BJ (cell line): ENCODE data around the gene ANKRD13B. TPM values are rescaled to one million over a fixed set of nuclear protein-coding genes. Genes with fewer than 3 reads are reported as not detected.

Experiments used
- CTCF ChIA-PET: fragments of 350-600 bp; formaldehyde crosslinking; extraction: SDS; loops from one replicate; lab custom pipeline; 2021; ENCODE audit warnings: antibody characterized with exemption, inconsistent platforms; lab: Yijun Ruan, JAX
- POLR2A ChIA-PET: fragments of 300-600 bp; sonication (Branson Sonifier 250); formaldehyde crosslinking; extraction: SDS; loops from one replicate; lab custom pipeline; 2021; ENCODE audit warnings: antibody characterized with exemption; lab: Charles Lee
- DNase-seq: peaks from one replicate; pipeline ENCODE4 v3.0.0-alpha.2; 2011; ENCODE audit warnings: low read depth
- H3K27me3 ChIP-seq: 2 replicates; pipeline ENCODE4 v1.6.0; 2011; ENCODE audit warnings: low read length; ENCODE audit not compliant: control insufficient read depth, insufficient read depth
- H3K36me3 ChIP-seq: 2 replicates; pipeline ENCODE4 v1.5.1; 2011; ENCODE audit warnings: low read length; ENCODE audit not compliant: control insufficient read depth, insufficient read depth
- H3K4me3 ChIP-seq: 2 replicates; pipeline ENCODE4 v1.5.1; 2011; ENCODE audit warnings: low read depth, mild to moderate bottlenecking, control low read depth, low read length
- polyA plus RNA-seq: library from polyadenylated mRNA; depleted of rRNA; stranded (reverse); fragments of >200 nt; gene quantifications from 2 replicates; pipeline ENCODE4 v1.2.3, GENCODE V29; 2011
- TF ChIP-seq, protein P1 (sequence below): IDR thresholded peaks from 2 replicates; pipeline ENCODE4 v1.5.1; 2011; ENCODE audit warnings: low read depth, mild to moderate bottlenecking, control low read depth, inconsistent platforms, low read length, moderate library complexity; ENCODE audit not compliant: insufficient read depth

Gene ANKRD13B
- polyA plus RNA-seq, 1 experiment, result 3.1 TPM

DNA sequence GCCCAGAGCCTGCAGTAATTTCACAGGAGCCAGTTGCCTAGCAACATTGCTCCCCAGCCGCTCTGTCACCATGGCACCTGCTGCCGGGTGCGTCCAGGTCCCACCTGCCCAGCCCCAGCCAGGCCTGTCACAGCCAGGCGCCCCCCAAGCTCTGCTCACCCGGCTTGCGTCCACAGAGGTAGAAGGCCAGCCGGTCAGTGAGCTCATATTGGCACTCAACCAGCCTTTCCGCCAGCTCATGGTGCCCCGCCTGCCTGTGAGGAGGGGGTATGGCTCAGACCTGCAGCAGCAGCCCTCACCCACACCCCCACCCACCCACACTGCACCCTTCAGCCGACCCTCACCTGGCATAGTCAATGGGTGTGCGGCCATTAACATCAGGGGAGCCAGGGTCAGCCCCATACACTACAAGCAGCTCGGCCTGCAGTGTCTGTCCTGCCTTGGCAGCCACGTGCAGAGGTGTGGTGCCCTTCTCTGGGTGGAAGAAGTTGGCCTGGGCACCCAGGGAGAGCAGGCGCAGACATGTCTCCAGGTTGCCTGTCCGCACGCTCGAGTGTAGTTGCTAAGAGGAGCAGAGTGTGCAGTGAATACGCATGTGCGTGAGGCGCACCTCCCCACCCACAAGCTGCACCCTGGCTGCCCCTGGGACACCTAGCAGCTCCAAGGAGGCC, 11.2 kb upstream of the ANKRD13B start:
- DNase-seq, result no peak
- CTCF ChIA-PET, result interaction anchor here (0.6 to 5.6 kb wide), 14 partner anchors 10 to 512 kb away, joined by 3 to 61 read pairs (median 4); partner anchors contain the start of genes ANKRD13B and TAOK1
- TF ChIP-seq, protein P1, sequence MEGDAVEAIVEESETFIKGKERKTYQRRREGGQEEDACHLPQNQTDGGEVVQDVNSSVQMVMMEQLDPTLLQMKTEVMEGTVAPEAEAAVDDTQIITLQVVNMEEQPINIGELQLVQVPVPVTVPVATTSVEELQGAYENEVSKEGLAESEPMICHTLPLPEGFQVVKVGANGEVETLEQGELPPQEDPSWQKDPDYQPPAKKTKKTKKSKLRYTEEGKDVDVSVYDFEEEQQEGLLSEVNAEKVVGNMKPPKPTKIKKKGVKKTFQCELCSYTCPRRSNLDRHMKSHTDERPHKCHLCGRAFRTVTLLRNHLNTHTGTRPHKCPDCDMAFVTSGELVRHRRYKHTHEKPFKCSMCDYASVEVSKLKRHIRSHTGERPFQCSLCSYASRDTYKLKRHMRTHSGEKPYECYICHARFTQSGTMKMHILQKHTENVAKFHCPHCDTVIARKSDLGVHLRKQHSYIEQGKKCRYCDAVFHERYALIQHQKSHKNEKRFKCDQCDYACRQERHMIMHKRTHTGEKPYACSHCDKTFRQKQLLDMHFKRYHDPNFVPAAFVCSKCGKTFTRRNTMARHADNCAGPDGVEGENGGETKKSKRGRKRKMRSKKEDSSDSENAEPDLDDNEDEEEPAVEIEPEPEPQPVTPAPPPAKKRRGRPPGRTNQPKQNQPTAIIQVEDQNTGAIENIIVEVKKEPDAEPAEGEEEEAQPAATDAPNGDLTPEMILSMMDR, result no peak
- no peak overlapping the region for H3K4me3 ChIP-seq
- H3K27me3 ChIP-seq, result no peaks in the 10 kb centered on the region
- POLR2A ChIA-PET, result no interaction called here
- H3K36me3 ChIP-seq, result peaks cover 25% of the 10 kb centered on the region

GRCh38 chr17:29582254-29582765, 10.6 kb upstream of the ANKRD13B start:
- ChIA-PET CTCF (interaction anchor here (0.6 to 5.6 kb wide), 8 partner anchors 10 to 511 kb away, joined by 3 to 61 read pairs (median 6); partner anchors contain the start of genes ANKRD13B and TAOK1), POLR2A (no interaction called here)
- TF ChIP-seq, protein P1, result no peak

DNA sequence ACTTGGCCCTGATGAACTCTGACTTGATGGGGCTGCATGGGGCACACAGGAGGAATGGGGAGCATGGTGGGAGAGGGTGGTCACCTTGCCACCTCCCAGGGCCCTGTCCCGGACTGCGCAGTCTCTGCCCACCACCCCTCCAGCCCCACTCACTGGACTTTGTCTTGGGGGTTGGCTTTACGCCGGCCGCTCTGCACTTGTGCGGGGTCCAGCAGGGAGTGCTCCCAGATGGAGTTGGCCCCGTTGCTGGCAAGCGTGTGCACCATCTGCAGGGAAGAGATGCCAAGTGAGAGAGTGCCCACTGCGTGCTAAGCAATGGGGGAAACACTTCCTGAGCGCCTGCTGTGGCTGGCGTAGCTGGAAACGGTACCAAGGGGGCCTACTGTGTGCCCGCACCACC, 10.2 kb upstream of the ANKRD13B start:
- Histone ChIP-seq H3K36me3 (peaks cover 21% of the 10 kb centered on the region), H3K27me3 (no peaks in the 10 kb centered on the region), H3K4me3 (no peak overlapping the region)
- DNase-seq, result no peak
- POLR2A ChIA-PET, result no interaction called here
- TF ChIP-seq, protein P1, result no peak
- CTCF ChIA-PET, result interaction anchor here (1.1 to 5.6 kb wide), 4 partner anchors 10 to 35 kb away, joined by 3 to 61 read pairs (median 30); partner anchors contain the start of gene ANKRD13B

More at GRCh38 chr17:29582254-29582765, 10.6 kb upstream of the ANKRD13B start:
- DNase-seq, result no peak
- Histone ChIP-seq H3K4me3 (no peak overlapping the region), H3K27me3 (no peaks in the 10 kb centered on the region), H3K36me3 (peaks cover 25% of the 10 kb centered on the region)

DNA sequence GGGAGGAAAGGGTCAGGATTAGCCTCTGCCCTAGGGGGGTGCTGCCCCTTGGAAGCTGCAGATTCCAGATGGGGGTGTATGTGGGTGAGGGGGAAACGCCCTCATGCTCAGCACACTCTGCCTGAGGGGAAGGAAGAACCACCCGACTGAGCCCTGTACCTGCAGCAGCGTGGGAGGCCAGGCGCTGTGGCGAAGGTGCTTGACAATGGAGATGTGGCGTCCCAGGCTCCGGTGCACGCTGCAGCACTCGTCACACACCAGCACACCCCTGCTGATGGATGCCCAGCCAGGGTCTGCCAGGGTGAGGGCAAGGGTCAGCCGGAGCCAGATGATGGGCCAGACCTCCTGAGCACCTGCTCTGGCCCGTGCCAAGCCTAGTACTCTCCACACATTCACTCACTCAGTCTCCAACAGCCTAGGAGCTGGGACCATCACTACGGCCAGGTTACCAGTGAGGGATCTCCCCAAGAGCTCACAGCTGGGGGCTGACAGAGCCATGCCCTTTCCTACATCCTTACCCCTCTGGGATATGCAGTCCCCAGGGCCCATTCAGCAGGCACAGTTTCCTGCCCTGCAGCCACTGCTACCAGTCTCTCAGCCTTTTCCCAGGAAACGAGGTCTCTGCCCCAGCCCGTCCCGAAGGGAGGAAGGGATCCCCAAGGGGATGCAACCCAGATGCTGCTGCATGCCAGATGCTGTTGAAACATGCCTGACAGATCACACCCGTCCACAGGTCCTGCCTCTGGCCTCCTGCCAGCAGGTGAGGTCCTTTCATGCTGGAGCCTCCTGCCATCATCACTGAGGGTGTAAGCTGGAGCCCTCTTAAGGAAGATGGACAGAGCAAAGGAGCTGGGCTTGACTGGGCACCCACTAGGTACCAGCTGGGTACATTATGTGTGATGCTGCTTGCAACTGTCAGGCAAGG, 9.3 kb upstream of the ANKRD13B start:
- CTCF ChIA-PET, result interaction anchor here (0.6 to 5.6 kb wide), 5 partner anchors 7 to 207 kb away, joined by 3 to 61 read pairs (median 3); partner anchors contain the start of gene ANKRD13B
- H3K4me3 ChIP-seq, result no peak overlapping the region
- peaks cover 19% of the 10 kb centered on the region for H3K36me3 ChIP-seq
- DNase-seq, result no peak
- no peaks in the 10 kb centered on the region for H3K27me3 ChIP-seq
- POLR2A ChIA-PET, result no interaction called here
- TF ChIP-seq, protein P1, result no peak
